GM12878 (cell line): ENCODE data around the gene MALT1. TPM values are rescaled to one million over a fixed set of nuclear protein-coding genes. Genes with fewer than 3 reads are reported as not detected.

Source experiments
- BCL11A ChIP-seq: IDR thresholded peaks from 2 replicates; pipeline ENCODE4 v1.6.1; 2011; ENCODE audit warnings: low read depth, low read length
- CHD2 ChIP-seq: IDR thresholded peaks from 2 replicates; pipeline ENCODE4 v1.6.1; 2011; ENCODE audit warnings: low read depth, low read length, improper control_type of control experiment, borderline replicate concordance
- DPF2 ChIP-seq: fragments of 450-650 bp; IDR thresholded peaks from 2 replicates; pipeline ENCODE4 v1.6.1; 2017; ENCODE audit warnings: mild to moderate bottlenecking
- ETV6 ChIP-seq, 2 experiments: fragments of 450-650 bp in 1 of 2; IDR thresholded peaks in 1 of 2; conservative IDR thresholded peaks in 1 of 2; 2 replicates each; pipeline ENCODE4 v1.6.1; 2014; ENCODE audit warnings: antibody characterized with exemption in 1 of 2, borderline replicate concordance in 1 of 2, low read depth in 1 of 2, mild to moderate bottlenecking in 1 of 2, moderate library complexity in 1 of 2
- IRF5 ChIP-seq: fragments of 450-650 bp; IDR thresholded peaks from 2 replicates; pipeline ENCODE4 v1.6.1; 2017; ENCODE audit warnings: borderline replicate concordance
- MAX ChIP-seq: IDR thresholded peaks from 2 replicates; pipeline ENCODE4 v1.6.1; 2012; ENCODE audit warnings: low read depth, low read length, improper control_type of control experiment
- MTA2 ChIP-seq: fragments of 450-650 bp; IDR thresholded peaks from 2 replicates; pipeline ENCODE4 v1.6.1; 2016; ENCODE audit warnings: low read depth, mild to moderate bottlenecking, moderate library complexity
- MTA3 ChIP-seq: IDR thresholded peaks from 2 replicates; pipeline ENCODE4 v1.6.1; 2012; ENCODE audit warnings: low read length, inconsistent platforms, borderline replicate concordance
- MYC ChIP-seq: IDR thresholded peaks from 2 replicates; pipeline ENCODE4 v1.6.1; 2011; ENCODE audit warnings: mild to moderate bottlenecking, low read length, moderate library complexity, inconsistent platforms; ENCODE audit not compliant: insufficient read depth, insufficient replicate concordance, insufficient read length, severe bottlenecking
- PAX8 ChIP-seq: fragments of 450-650 bp; IDR thresholded peaks from 2 replicates; pipeline ENCODE4 v1.6.1; 2017; ENCODE audit warnings: mild to moderate bottlenecking, moderate library complexity
- POLR2A ChIP-seq: IDR thresholded peaks from 2 replicates; pipeline ENCODE4 v1.6.1; 2011; ENCODE audit warnings: low read depth, mild to moderate bottlenecking, low read length
- RELA ChIP-seq: fragments of 450-650 bp; IDR thresholded peaks from 2 replicates; pipeline ENCODE4 v1.8.0; 2014; ENCODE audit warnings: borderline replicate concordance; ENCODE audit not compliant: partially characterized antibody
- SKIL ChIP-seq: fragments of 450-650 bp; IDR thresholded peaks from 2 replicates; pipeline ENCODE4 v1.6.1; 2017; ENCODE audit warnings: mild to moderate bottlenecking, low read depth, inconsistent platforms; ENCODE audit not compliant: poor library complexity, severe bottlenecking
- SP1 ChIP-seq: IDR thresholded peaks from one replicate; pipeline ENCODE4 v1.6.1; 2011; ENCODE audit warnings: low read depth, low read length
- SREBF1 ChIP-seq: IDR thresholded peaks from 2 replicates; pipeline ENCODE4 v1.6.1; 2012; ENCODE audit warnings: mild to moderate bottlenecking, low read length
- SRF ChIP-seq, 2 experiments: IDR thresholded peaks; 2 replicates each; pipeline ENCODE4 v1.6.1; 2011; ENCODE audit warnings: low read depth in 2 of 2, low read length in 2 of 2, mild to moderate bottlenecking in 1 of 2, moderate library complexity in 1 of 2
- TBL1XR1 ChIP-seq: IDR thresholded peaks from 2 replicates; pipeline ENCODE4 v1.6.1; 2012; ENCODE audit warnings: low read depth, low read length, improper control_type of control experiment
- TCF7 ChIP-seq: IDR thresholded peaks from 2 replicates; pipeline ENCODE4 v1.6.1; 2014; ENCODE audit warnings: antibody characterized with exemption, borderline replicate concordance
- ZBTB11 ChIP-seq: fragments of 450-650 bp; formaldehyde crosslinking; IDR thresholded peaks from 2 replicates; pipeline ENCODE4 v1.5.0; 2022; ENCODE audit warnings: mild to moderate bottlenecking, missing genetic modification characterization
- ZNF274 ChIP-seq: IDR thresholded peaks from one replicate; pipeline ENCODE4 v1.8.0; 2011; ENCODE audit not compliant: insufficient read length, insufficient read depth
- polyA plus RNA-seq, 11 experiments: library from polyadenylated mRNA; depleted of rRNA in 4 of 11; unstranded in 6 of 11; stranded (reverse) in 5 of 11; fragments of >200 nt; fragmentation: Nextera tagmentation in 4 of 11; fragmentation: Illumina TruSeq in 1 of 11; extraction: Ambion mirVana in 4 of 11; extraction: Trizol in 1 of 11; gene quantifications; 1 replicate in 1 of 11; 2 replicates in 10 of 11; pipeline versions ENCODE4 v1.2.1 to v1.2.3, GENCODE V29; 2011 to 2016; ENCODE audit warnings: inconsistent platforms in 2 of 11, missing spikeins in 2 of 11, low read depth in 1 of 11
- total RNA-seq, 4 experiments: library from RNA; depleted of rRNA in 3 of 4; stranded (reverse); fragments of >200 nt in 3 of 4; fragmentation: Illumina TruSeq in 1 of 4; extraction: Trizol in 1 of 4; gene quantifications; 2 replicates each; pipeline versions ENCODE4 v1.2.1 to v1.2.3, GENCODE V29; 2013 to 2021
- TF ChIP-seq, protein P1 (sequence below): fragments of 450-650 bp; IDR thresholded peaks from 2 replicates; pipeline ENCODE4 v1.6.1; 2017; ENCODE audit warnings: mild to moderate bottlenecking

MALT1 gene
- total and polyA plus RNA-seq, 10 of the 15 experiments (the other 5 are each of a cell fraction or from before 2014, with no cell fraction given), result 17.6 to 126 (median 45.4) TPM

DNA sequence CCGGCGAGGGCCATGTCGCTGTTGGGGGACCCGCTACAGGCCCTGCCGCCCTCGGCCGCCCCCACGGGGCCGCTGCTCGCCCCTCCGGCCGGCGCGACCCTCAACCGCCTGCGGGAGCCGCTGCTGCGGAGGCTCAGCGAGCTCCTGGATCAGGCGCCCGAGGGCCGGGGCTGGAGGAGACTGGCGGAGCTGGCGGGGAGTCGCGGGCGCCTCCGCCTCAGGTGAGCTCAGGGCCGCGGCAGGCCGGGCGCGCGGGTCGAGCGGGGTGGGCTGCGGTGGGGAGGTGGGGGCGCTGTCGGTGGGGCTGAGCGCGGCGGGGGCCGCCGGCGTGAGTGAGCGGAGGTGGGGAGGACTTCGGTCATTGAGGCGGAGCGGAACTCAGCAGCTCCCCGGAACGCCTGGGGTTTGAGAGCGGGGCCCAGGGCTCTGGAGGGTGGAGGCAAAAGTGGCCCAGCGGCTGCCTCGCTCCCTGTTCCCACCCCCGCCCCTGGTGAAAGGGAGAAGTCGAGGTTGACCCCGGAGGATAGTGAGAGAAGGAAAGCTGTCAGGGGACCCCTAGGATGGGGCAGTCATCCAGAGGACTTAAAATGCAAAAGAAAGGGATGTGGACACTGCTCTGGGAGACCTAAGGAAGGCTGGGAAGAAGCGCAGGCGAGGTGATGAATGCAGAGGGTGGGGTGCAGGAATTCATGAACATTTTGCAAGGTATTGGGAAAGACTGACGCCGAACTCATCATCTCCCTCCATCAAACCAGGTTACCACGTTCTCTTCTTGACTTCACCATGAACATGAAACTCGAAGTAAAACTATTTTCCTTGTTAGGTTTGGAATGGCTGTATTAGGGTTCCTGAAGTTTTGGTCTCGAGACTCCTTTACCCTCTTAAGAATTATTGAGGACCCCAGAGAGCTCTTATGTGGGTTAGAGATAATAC, 633 bp downstream of the MALT1 start (continued):
- 0 out of 2 replicates have a peak, but pooled peaks have one; percentile 16 for TF ChIP-seq ZBTB11
- no peak for TF ChIP-seq BCL11A
- no peak for TF ChIP-seq MTA3
- TF ChIP-seq TBL1XR1, result no peak
- no peak for TF ChIP-seq CHD2
- no peak for TF ChIP-seq ZNF274
- no peak for TF ChIP-seq PAX8
- no peak for TF ChIP-seq POLR2A
- TF ChIP-seq IRF5, result no peak
- TF ChIP-seq SRF (IDR thresholded peaks at IDR 0.05; ENCODE audit: low read depth in 2 of 2, low read length in 2 of 2), result no peak
- TF ChIP-seq MAX, result no peak
- no peak for TF ChIP-seq ETV6 (conservative IDR thresholded peaks at IDR 0.05 in 1 of 2, IDR thresholded peaks at IDR 0.05 in 1 of 2; ENCODE audit: borderline replicate concordance in 1 of 2, low read depth in 1 of 2)
- TF ChIP-seq SKIL, result no peak
- 0 out of 2 replicates have a peak, but pooled peaks have one; percentile 10 for TF ChIP-seq MTA2
- TF ChIP-seq DPF2, result peak; percentile 88
- TF ChIP-seq TCF7, result no peak
- TF ChIP-seq SREBF1, result no peak
- TF ChIP-seq, protein P1, sequence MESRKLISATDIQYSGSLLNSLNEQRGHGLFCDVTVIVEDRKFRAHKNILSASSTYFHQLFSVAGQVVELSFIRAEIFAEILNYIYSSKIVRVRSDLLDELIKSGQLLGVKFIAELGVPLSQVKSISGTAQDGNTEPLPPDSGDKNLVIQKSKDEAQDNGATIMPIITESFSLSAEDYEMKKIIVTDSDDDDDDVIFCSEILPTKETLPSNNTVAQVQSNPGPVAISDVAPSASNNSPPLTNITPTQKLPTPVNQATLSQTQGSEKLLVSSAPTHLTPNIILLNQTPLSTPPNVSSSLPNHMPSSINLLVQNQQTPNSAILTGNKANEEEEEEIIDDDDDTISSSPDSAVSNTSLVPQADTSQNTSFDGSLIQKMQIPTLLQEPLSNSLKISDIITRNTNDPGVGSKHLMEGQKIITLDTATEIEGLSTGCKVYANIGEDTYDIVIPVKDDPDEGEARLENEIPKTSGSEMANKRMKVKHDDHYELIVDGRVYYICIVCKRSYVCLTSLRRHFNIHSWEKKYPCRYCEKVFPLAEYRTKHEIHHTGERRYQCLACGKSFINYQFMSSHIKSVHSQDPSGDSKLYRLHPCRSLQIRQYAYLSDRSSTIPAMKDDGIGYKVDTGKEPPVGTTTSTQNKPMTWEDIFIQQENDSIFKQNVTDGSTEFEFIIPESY, result no peak
- no peak for TF ChIP-seq SP1
- TF ChIP-seq RELA, result peak; percentile 33
- no peak for TF ChIP-seq MYC
